Astrocyte of the spinal cord (primary cell): ENCODE measurements around the gene LRP6.

Experiments used
- DNase-seq: peaks from one replicate; pipeline ENCODE4 v3.0.0; 2011; ENCODE audit warnings: low read depth, low spot score
- H3K4me3 ChIP-seq: 2 replicates; pipeline ENCODE4 v1.5.1; 2011; ENCODE audit warnings: low read depth, mild to moderate bottlenecking, low read length, moderate library complexity
- in situ Hi-C: cut with HindIII; loops from 2 replicates; pipeline ENCODE4 v1.10.0; 2017; ENCODE audit warnings: low sequenced_read_pairs
- TF ChIP-seq, protein P1 (sequence below): IDR thresholded peaks from 2 replicates; pipeline ENCODE4 v1.5.1; 2012; ENCODE audit warnings: low read depth, mild to moderate bottlenecking, low read length, inconsistent platforms

Gene LRP6

DNA sequence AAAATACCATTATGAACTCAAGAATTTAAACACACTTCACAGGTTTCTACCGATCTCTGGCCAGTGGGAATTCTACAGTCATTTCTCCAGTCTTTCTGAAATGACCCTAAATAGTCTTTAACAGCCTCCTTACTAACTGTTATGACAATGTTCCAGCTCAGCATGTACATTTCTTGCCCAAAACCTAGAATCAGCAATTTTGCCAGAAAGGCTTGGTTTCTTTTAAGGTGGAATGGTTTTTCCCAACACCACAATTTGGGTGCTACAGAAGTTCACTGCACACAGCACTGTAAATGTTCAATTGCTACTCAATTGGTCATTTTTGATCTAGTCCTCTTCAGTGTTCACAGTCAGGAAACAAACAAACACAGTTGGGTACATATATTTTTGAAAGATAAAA lies 69.7 kb downstream of the LRP6 start:
- no peak for DNase-seq
- H3K4me3 ChIP-seq = no peak overlapping the region
- TF ChIP-seq, protein P1, sequence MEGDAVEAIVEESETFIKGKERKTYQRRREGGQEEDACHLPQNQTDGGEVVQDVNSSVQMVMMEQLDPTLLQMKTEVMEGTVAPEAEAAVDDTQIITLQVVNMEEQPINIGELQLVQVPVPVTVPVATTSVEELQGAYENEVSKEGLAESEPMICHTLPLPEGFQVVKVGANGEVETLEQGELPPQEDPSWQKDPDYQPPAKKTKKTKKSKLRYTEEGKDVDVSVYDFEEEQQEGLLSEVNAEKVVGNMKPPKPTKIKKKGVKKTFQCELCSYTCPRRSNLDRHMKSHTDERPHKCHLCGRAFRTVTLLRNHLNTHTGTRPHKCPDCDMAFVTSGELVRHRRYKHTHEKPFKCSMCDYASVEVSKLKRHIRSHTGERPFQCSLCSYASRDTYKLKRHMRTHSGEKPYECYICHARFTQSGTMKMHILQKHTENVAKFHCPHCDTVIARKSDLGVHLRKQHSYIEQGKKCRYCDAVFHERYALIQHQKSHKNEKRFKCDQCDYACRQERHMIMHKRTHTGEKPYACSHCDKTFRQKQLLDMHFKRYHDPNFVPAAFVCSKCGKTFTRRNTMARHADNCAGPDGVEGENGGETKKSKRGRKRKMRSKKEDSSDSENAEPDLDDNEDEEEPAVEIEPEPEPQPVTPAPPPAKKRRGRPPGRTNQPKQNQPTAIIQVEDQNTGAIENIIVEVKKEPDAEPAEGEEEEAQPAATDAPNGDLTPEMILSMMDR = no peak
- in situ Hi-C loops = no loop called here

GRCh38 chr12:12195516-12195915 lies 71.3 kb downstream of the LRP6 start:
- in situ Hi-C loops = no loop called here
- TF ChIP-seq, protein P1 = no peak

DNA sequence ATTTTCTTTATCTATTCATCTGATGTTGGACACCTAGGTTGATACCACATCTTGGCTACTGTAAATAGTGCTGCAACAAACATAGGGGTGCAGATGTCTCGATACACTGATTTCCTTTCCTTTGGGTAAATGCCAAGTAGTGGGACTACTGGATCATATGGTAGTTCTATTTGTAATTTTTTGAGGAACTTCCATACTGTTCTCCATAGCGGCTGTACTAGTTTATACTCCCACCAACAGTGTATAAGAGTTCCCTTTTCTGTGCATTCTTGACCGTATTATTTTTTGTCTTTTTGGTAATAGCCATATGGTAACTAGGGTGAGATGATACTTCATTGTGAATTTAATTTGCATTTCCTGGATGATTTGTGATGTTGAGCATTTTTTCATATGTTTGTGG lies 71.8 kb downstream of the LRP6 start:
- in situ Hi-C loops = no loop called here
- TF ChIP-seq, protein P1 = no peak
- no peak for DNase-seq
- H3K4me3 ChIP-seq = no peak overlapping the region

More at GRCh38 chr12:12195516-12195915, 71.3 kb downstream of the LRP6 start:
- DNase-seq = no peak
- H3K4me3 ChIP-seq = no peak overlapping the region

GRCh38 chr12:12194206-12194605 lies 72.6 kb downstream of the LRP6 start:
- DNase-seq = peak; percentile 64
- in situ Hi-C loops = no loop called here
- no peak overlapping the region for H3K4me3 ChIP-seq
- TF ChIP-seq, protein P1 = no peak

GRCh38 chr12:12191008-12191407 lies 75.8 kb downstream of the LRP6 start:
- TF ChIP-seq, protein P1 = no peak
- in situ Hi-C loops = no loop called here
- no peak for DNase-seq
- H3K4me3 ChIP-seq = no peak overlapping the region

DNA sequence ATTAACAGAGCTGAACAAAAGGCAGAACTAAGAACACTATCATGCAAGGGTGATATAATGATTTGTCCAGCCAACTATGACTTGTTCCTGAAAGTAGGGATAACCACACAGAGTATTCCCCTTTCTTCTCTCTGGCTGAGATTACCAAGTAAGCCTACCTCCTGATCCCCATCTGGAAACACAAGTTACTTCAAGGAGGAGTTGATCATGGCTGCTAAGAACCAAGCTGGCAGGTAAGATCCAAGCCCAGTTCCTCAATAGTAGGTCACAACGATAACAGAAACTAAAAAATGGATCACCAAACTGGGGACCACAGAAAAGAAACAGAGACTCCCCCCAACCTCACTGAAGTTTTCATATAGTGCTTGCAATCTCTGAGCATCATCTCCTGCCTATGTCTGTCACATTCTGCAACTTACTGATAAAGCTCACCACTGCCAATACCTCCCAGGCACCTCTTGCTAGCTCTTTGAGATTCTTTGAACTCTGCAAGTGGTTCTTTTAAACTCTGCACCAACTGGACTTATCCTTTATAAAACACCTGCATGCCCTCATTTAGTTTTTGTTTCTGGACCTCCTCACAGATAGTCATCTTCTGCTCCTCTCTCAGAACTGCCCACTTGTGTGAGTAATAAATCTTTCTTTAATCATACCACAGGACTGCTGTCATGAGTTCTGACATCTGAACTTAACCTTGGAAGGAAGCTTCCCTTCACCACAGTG lies 76.6 kb downstream of the LRP6 start:
- in situ Hi-C loops = no loop called here
- H3K4me3 ChIP-seq = no peak overlapping the region
- no peak for DNase-seq
- TF ChIP-seq, protein P1 = no peak
